ENCODE measurements around the gene CAMTA1. TPM values are rescaled to one million over a fixed set of nuclear protein-coding genes. Genes with fewer than 3 reads are reported as not detected.

CAMTA1 gene
- total and polyA plus RNA-seq, 2 experiments from 2014 or later: 89.0 to 145 TPM

DNA sequence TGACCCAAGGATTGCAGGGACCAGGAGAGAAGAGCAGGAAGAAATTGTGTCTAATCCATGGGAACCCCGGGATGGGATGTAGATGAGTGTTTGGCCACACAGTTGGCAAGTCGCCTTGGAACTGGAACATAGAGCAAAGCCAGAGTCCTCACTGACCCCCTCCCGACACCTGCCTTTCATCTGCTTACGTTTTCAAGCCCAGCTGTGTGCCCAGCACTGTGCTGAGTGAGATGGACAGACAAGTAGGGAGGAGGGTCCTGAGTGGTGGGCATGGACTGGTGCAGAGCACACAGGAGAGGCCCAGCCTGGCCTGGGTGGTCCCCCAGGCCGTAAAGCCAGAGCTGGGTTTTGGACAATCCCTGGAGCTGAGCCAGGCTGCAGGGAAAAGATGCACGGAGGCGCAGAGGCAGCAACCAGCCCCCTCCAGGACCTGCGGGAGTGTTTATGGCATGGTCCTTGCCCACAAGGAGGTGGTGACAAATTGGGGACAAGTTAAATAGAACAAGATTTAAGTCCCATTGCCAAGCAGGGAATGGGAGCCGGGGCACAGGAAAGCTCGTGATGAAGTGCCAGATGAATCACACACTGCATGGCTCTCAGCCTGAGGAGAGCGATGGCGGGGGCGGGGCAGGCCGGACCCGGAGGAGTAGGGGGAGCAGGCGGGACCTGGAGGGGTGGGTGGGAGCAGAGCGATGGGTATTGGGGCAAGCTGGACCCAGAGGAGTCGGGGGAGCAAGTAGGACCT, 828.0 kb downstream of the CAMTA1 start:
- H3K36me3 ChIP-seq (replicated peaks; ENCODE audit: insufficient read depth, low read depth): no peaks in the 10 kb centered on the region
- TF ChIP-seq EZH2phosphoT487 (IDR thresholded peaks at IDR 0.05; ENCODE audit: low read depth, severe bottlenecking, unreplicated experiment): no peak
- TF ChIP-seq, protein P1, sequence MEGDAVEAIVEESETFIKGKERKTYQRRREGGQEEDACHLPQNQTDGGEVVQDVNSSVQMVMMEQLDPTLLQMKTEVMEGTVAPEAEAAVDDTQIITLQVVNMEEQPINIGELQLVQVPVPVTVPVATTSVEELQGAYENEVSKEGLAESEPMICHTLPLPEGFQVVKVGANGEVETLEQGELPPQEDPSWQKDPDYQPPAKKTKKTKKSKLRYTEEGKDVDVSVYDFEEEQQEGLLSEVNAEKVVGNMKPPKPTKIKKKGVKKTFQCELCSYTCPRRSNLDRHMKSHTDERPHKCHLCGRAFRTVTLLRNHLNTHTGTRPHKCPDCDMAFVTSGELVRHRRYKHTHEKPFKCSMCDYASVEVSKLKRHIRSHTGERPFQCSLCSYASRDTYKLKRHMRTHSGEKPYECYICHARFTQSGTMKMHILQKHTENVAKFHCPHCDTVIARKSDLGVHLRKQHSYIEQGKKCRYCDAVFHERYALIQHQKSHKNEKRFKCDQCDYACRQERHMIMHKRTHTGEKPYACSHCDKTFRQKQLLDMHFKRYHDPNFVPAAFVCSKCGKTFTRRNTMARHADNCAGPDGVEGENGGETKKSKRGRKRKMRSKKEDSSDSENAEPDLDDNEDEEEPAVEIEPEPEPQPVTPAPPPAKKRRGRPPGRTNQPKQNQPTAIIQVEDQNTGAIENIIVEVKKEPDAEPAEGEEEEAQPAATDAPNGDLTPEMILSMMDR (IDR thresholded peaks at IDR 0.05; ENCODE audit: poor library complexity): no peak
- no peak for TF ChIP-seq EZH2 (IDR thresholded peaks at IDR 0.05; ENCODE audit: borderline replicate concordance)
- H3K9me3 ChIP-seq (ENCODE audit: low read depth): no peaks in the 10 kb centered on the region
- H3K4me2 ChIP-seq: no peak overlapping the region
- H3K27ac ChIP-seq: no peak overlapping the region
- no peaks in the 10 kb centered on the region for H3K27me3 ChIP-seq
- no peaks in the 10 kb centered on the region for H3K4me1 ChIP-seq (ENCODE audit: insufficient read depth)
- H3K4me3 ChIP-seq: no peak overlapping the region
- no peaks in the 10 kb centered on the region for H3K79me2 ChIP-seq
- H4K20me1 ChIP-seq (ENCODE audit: insufficient read depth, poor library complexity, severe bottlenecking): no peaks in the 10 kb centered on the region
- no peak overlapping the region for H2AFZ ChIP-seq
- no peaks in the 10 kb centered on the region for H3K9me2 ChIP-seq (replicated peaks; ENCODE audit: insufficient read depth)
- no peak for DNase-seq (ENCODE audit: low spot score)
- 80% methylated on average over 17 of the region's 18 CpGs for WGBS (ENCODE audit: low lambda C conversion rate, missing lambda C conversion rate)

DNA sequence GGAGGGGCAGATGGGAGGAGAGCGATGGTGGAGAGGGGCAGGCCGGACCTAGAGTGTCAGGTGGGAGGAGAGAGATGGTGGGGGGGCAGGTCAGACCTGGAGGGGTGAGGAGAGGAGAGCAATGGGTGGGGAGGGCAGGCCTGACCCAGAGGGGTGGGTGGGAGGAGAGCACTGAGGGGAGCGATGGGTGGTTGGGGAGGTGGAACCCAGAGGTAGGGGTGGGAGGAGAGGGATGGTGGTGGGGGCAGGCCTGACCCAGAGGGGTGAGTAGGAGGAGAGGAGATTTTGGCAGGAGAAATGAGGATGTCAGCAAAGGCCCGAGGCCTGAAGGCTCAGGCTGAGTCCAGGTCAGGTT, 828.6 kb downstream of the CAMTA1 start:
- DNase-seq (ENCODE audit: low spot score): no peak
- Histone ChIP-seq H3K79me2 (no peaks in the 10 kb centered on the region), H3K27ac (no peak overlapping the region), H2AFZ (no peak overlapping the region), H3K27me3 (no peaks in the 10 kb centered on the region), H4K20me1 (ENCODE audit: insufficient read depth, poor library complexity, severe bottlenecking) (no peaks in the 10 kb centered on the region), H3K9me3 (ENCODE audit: low read depth) (no peaks in the 10 kb centered on the region), H3K4me3 (no peak overlapping the region), H3K36me3 (replicated peaks; ENCODE audit: insufficient read depth, low read depth) (no peaks in the 10 kb centered on the region), H3K9me2 (replicated peaks; ENCODE audit: insufficient read depth) (no peaks in the 10 kb centered on the region), H3K4me1 (ENCODE audit: insufficient read depth) (no peaks in the 10 kb centered on the region), H3K4me2 (no peak overlapping the region)
- 100% methylated on average over 3 of the region's 4 CpGs for WGBS (ENCODE audit: low lambda C conversion rate, missing lambda C conversion rate)
- TF ChIP-seq, protein P1 (IDR thresholded peaks at IDR 0.05; ENCODE audit: poor library complexity): no peak
- no peak for TF ChIP-seq EZH2phosphoT487 (IDR thresholded peaks at IDR 0.05; ENCODE audit: low read depth, severe bottlenecking, unreplicated experiment)
- TF ChIP-seq EZH2 (IDR thresholded peaks at IDR 0.05; ENCODE audit: borderline replicate concordance): no peak

DNA sequence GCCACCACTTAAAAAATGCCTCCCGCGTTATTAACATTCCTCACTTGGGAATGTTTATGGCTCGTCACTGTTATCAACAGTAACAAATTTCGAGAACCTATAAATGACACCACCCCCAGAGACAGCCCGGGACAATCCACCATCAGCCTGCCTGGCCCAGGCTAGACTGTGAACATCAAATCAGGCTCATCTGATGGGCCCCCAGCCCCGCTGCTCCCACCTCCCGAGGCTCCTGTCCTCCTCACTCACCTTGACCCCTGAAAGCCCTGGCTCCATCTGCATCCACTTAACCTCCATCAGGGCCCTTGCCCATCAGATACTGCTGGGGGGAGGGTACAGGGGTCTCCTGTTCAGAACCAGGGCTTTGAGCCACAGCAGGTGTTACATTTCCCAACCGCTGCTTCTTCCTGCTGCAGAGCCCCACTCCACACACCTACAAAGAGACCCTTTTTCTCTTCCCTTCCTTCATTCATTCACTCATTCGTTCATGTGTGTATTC, 829.4 kb downstream of the CAMTA1 start:
- Histone ChIP-seq H3K27me3 (no peaks in the 10 kb centered on the region), H3K9me3 (ENCODE audit: low read depth) (no peaks in the 10 kb centered on the region), H2AFZ (no peak overlapping the region), H3K36me3 (replicated peaks; ENCODE audit: insufficient read depth, low read depth) (no peaks in the 10 kb centered on the region), H3K4me2 (no peak overlapping the region), H3K4me1 (ENCODE audit: insufficient read depth) (no peaks in the 10 kb centered on the region), H4K20me1 (ENCODE audit: insufficient read depth, poor library complexity, severe bottlenecking) (no peaks in the 10 kb centered on the region), H3K79me2 (no peaks in the 10 kb centered on the region), H3K4me3 (no peak overlapping the region), H3K9me2 (replicated peaks; ENCODE audit: insufficient read depth) (no peaks in the 10 kb centered on the region), H3K27ac (no peak overlapping the region)
- WGBS (ENCODE audit: low lambda C conversion rate, missing lambda C conversion rate): 75% methylated on average over 9 of the region's 9 CpGs
- no peak for DNase-seq (ENCODE audit: low spot score)
- TF ChIP-seq EZH2phosphoT487 (IDR thresholded peaks at IDR 0.05; ENCODE audit: low read depth, severe bottlenecking, unreplicated experiment) (no peak), EZH2 (IDR thresholded peaks at IDR 0.05; ENCODE audit: borderline replicate concordance) (no peak)
- TF ChIP-seq, protein P1 (IDR thresholded peaks at IDR 0.05; ENCODE audit: poor library complexity): no peak

Data from hepatocyte (in vitro differentiated cells).